GM10248 (cell line): Measurements from ENCODE around the gene TEX264.

Experiments
- CTCF ChIA-PET: fragments of 300-600 bp; sonication (Branson Sonifier 250); formaldehyde crosslinking; extraction: SDS; loops from one replicate; lab custom pipeline; 2021; ENCODE audit warnings: antibody characterized with exemption; lab: Yijun Ruan, JAX
- POLR2A ChIA-PET: fragments of 350-650 bp; sonication (Branson Sonifier 250); formaldehyde crosslinking; extraction: SDS; loops from one replicate; lab custom pipeline; 2020; ENCODE audit warnings: antibody characterized with exemption; lab: Yijun Ruan, JAX
- DNase-seq: peaks from one replicate; pipeline ENCODE4 v3.0.0; 2012; ENCODE audit errors: extremely low spot score
- TF ChIP-seq, protein P1 (sequence below): IDR thresholded peaks from 2 replicates; pipeline ENCODE4 v1.5.1; 2012; ENCODE audit warnings: mild to moderate bottlenecking, low read depth; ENCODE audit errors: extremely low read depth, missing control alignments, control extremely low read depth

Gene TEX264

DNA sequence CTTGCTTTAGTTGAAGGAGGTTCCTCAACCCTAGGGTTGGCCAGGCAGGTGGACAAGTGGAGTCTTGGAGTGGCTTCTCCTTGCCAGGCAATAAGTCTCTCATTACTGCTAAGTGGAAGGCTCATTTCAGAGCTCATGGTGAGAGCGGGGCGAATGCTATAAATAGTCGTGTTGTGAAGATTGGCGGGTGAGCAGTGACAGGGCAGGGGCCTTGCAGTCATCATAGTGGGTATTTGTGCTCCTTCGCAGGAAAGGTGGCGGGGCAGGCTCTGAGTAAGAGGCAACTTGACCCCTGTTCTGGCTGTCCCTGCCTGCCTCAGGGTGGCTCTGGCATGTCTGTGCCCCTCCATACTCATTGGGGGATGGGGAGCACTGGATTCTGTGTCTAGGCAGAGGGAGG is 27.2 kb downstream of the TEX264 start:
- POLR2A ChIA-PET: no interaction called here
- CTCF ChIA-PET: interaction anchor here (1.2 to 4.1 kb wide), 5 partner anchors 9 to 309 kb away, joined by 3 to 20 read pairs (median 5); partner anchors contain the start of gene GRM2
- TF ChIP-seq, protein P1, sequence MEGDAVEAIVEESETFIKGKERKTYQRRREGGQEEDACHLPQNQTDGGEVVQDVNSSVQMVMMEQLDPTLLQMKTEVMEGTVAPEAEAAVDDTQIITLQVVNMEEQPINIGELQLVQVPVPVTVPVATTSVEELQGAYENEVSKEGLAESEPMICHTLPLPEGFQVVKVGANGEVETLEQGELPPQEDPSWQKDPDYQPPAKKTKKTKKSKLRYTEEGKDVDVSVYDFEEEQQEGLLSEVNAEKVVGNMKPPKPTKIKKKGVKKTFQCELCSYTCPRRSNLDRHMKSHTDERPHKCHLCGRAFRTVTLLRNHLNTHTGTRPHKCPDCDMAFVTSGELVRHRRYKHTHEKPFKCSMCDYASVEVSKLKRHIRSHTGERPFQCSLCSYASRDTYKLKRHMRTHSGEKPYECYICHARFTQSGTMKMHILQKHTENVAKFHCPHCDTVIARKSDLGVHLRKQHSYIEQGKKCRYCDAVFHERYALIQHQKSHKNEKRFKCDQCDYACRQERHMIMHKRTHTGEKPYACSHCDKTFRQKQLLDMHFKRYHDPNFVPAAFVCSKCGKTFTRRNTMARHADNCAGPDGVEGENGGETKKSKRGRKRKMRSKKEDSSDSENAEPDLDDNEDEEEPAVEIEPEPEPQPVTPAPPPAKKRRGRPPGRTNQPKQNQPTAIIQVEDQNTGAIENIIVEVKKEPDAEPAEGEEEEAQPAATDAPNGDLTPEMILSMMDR: no peak
- DNase-seq: no peak

DNA sequence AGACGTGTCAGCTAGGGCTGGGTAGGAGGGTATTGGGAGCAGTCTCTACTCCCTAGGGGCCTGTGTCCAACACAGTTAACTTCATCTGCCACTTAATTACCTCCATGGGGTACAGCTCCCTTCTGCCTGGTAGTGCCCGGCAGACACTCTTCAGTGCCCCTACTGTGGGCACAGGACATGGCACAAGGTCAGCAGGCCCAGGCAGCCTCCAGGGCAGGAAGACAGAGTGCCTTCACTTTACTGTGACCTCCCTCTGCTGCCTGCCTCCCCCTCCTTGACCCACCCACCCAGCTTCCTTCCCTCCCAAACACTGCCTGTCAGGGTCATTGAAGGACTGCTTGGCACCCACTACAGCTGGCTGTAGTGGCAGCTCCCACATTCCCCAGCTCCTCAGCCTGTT is 29.4 kb downstream of the TEX264 start:
- ChIA-PET POLR2A (no interaction called here), CTCF (interaction anchor here (1.0 to 1.6 kb wide), 2 partner anchors 18 to 19 kb away, joined by 4 read pairs; no protein-coding TSS in a partner anchor)
- no peak for DNase-seq
- TF ChIP-seq, protein P1: no peak

DNA sequence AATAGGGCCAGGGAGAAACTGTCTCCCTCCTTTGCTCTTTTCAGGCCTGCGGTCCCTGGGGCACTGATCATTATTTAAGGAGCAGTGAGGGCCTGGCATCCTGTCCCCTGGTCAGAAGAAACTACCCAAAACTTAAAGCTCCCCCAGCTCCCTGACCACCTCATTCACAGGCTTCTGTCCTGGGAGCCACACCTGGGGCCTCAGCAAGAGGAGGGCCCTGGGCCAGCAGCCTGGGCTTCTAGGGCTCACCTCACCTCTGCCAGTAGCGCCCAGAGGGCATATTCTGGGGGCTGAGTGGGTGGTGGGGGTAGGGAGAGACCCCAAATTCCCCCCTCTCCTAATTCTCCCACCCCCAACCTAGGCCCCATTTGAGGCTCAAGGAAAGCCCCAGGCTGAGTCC is 31.1 kb downstream of the TEX264 start:
- TF ChIP-seq, protein P1: no peak
- CTCF ChIA-PET: no interaction called here

DNA sequence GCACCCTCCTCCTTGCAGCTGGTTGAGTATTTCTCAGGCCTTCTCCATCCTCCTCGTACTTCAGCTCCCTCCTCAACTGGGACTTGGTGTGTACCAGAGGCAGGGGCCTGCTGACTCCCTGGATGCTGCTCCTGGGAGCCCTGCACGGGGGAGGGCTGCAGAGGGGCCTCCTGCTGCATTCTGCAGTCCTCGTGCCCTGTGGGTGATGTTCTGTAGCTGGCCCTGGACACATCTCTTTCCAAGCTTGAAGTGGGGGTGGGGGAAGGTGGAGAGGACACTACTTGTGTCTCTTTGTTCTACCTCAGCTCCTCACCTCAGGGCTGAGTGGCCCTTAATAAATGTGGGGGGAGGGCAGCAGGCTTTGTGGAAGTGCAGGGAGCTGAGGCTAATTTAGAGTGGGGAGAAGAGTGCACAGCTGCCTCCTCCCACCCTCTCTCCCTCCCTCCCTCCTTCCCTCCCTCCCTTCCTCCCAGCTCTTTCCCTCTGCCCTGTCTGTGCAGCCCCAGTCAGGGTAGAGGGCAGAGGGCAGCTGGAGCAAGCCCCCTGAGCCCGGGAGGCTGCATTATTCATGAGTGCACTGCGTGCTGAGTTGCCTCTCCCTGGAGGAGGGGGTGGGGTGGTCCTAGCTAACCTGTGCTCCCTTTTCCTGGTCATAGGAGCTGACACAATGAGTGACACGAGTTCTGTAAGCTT is 32.2 kb downstream of the TEX264 start:
- ChIA-PET POLR2A (no interaction called here), CTCF (interaction anchor here (3.9 kb wide), 1 partner anchor 22 kb away, joined by 15 read pairs; no protein-coding TSS in a partner anchor)
- no peak for DNase-seq
- TF ChIP-seq, protein P1: no peak

More for the DNA sequence above, 31.1 kb downstream of the TEX264 start:
- POLR2A ChIA-PET: no interaction called here
- DNase-seq: no peak

DNA sequence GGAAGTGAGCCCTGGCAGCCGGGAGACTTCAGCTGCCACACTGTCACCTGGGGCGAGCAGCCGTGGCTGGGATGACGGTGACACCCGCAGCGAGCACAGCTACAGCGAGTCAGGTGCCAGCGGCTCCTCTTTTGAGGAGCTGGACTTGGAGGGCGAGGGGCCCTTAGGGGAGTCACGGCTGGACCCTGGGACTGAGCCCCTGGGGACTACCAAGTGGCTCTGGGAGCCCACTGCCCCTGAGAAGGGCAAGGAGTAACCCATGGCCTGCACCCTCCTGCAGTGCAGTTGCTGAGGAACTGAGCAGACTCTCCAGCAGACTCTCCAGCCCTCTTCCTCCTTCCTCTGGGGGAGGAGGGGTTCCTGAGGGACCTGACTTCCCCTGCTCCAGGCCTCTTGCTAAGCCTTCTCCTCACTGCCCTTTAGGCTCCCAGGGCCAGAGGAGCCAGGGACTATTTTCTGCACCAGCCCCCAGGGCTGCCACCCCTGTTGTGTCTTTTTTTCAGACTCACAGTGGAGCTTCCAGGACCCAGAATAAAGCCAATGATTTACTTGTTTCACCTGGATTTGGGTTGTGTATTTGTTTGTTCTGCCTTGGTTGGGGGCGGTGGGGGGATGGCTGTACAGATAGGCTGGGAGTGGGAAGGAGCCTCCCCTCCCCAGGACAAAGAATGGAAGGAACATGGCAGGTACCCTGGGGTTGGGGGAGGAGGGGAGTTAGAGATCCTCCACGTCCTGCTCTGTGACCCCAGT is 32.9 kb downstream of the TEX264 start:
- ChIA-PET CTCF (interaction anchor here (3.9 kb wide), 1 partner anchor 22 kb away, joined by 15 read pairs; no protein-coding TSS in a partner anchor), POLR2A (no interaction called here)
- no peak for DNase-seq
- TF ChIP-seq, protein P1: no peak

DNA sequence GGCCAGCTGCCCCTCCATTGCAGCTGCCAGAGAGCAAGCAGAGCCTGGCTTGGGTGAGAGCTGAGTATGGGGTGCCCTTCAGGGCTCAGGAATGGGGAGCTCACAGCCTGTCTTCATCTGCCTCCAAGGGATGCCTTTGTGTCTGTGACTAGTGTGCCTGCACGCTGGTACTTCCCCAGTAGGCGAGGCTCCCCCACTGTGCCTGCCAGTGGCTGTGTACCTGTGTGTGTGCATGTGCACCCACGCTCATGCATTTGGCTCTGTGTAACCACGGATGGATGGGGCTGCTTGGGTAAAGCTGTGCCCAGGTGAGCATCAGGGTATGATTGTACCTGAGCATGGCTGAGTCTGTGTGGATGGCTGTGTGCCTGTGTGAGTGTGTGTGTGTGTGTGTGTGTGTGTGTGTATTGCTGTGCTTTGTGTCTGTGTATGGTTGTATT is 33.5 kb downstream of the TEX264 start:
- ChIA-PET POLR2A (no interaction called here), CTCF (interaction anchor here (1.2 to 3.9 kb wide), 5 partner anchors 9 to 203 kb away, joined by 5 to 15 read pairs (median 5); no protein-coding TSS in a partner anchor)
- no peak for DNase-seq
- TF ChIP-seq, protein P1: no peak
